Adipocyte (in vitro differentiated cells): ENCODE results near the gene TOP2B.

Source experiments
- DNase-seq: peaks from one replicate; pipeline ENCODE4 v3.0.0-alpha.2; 2015; ENCODE audit warnings: low read depth
- H3K27me3 ChIP-seq: replicated peaks from 2 replicates; pipeline ENCODE4 v1.7.0; 2013; ENCODE audit warnings: mild to moderate bottlenecking, low read length, moderate library complexity; ENCODE audit not compliant: control insufficient read depth, insufficient read depth
- H3K36me3 ChIP-seq: 2 replicates; pipeline ENCODE4 v1.7.0; 2013; ENCODE audit warnings: low read length, mild to moderate bottlenecking, moderate library complexity; ENCODE audit not compliant: control insufficient read depth, insufficient read depth, severe bottlenecking
- H3K4me1 ChIP-seq: 2 replicates; pipeline ENCODE4 v1.7.0; 2013; ENCODE audit warnings: mild to moderate bottlenecking, low read length, moderate library complexity; ENCODE audit not compliant: control insufficient read depth, insufficient read depth
- H3K4me3 ChIP-seq: 2 replicates; pipeline ENCODE4 v1.7.0; 2013; ENCODE audit warnings: mild to moderate bottlenecking, low read length, moderate library complexity
- H3K9ac ChIP-seq: 2 replicates; pipeline ENCODE4 v1.7.0; 2013; ENCODE audit warnings: mild to moderate bottlenecking, low read length, moderate library complexity
- H3K9me3 ChIP-seq: 2 replicates; pipeline ENCODE4 v1.7.0; 2013; ENCODE audit warnings: mild to moderate bottlenecking, low read length, moderate library complexity; ENCODE audit not compliant: control insufficient read depth

The TOP2B gene

GRCh38 chr3:25689226-25689625, 24.5 kb upstream of the TOP2B start:
- Histone ChIP-seq H3K9ac (no peak overlapping the region), H3K4me3 (no peak overlapping the region), H3K4me1 (peaks cover 7% of the 10 kb centered on the region), H3K9me3 (no peaks in the 10 kb centered on the region), H3K36me3 (no peaks in the 10 kb centered on the region), H3K27me3 (peaks cover 11% of the 10 kb centered on the region)
- no peak for DNase-seq

GRCh38 chr3:25687742-25688141, 23.0 kb upstream of the TOP2B start:
- H3K27me3 ChIP-seq: peaks cover 11% of the 10 kb centered on the region
- H3K36me3 ChIP-seq: no peaks in the 10 kb centered on the region
- no peak overlapping the region for H3K4me3 ChIP-seq
- no peak overlapping the region for H3K9ac ChIP-seq
- H3K4me1 ChIP-seq: peaks cover 7% of the 10 kb centered on the region
- no peak for DNase-seq
- no peaks in the 10 kb centered on the region for H3K9me3 ChIP-seq

- Histone ChIP-seq H3K9me3 (no peaks in the 10 kb centered on the region), H3K4me3 (no peak overlapping the region), H3K27me3 (peaks cover 9% of the 10 kb centered on the region), H3K4me1 (peaks cover 7% of the 10 kb centered on the region), H3K9ac (no peak overlapping the region), H3K36me3 (no peaks in the 10 kb centered on the region)
- no peak for DNase-seq
Measured at GRCh38 chr3:25686766-25687165, 22.1 kb upstream of the TOP2B start.

- DNase-seq: no peak
- Histone ChIP-seq H3K36me3 (no peaks in the 10 kb centered on the region), H3K9me3 (no peaks in the 10 kb centered on the region), H3K4me3 (no peak overlapping the region), H3K4me1 (peaks cover 7% of the 10 kb centered on the region), H3K27me3 (no peaks in the 10 kb centered on the region), H3K9ac (no peak overlapping the region)
Measured at GRCh38 chr3:25683882-25684281, 19.2 kb upstream of the TOP2B start.

- Histone ChIP-seq H3K36me3 (no peaks in the 10 kb centered on the region), H3K4me1 (peaks cover 12% of the 10 kb centered on the region), H3K4me3 (no peak overlapping the region), H3K9me3 (no peaks in the 10 kb centered on the region), H3K27me3 (no peaks in the 10 kb centered on the region), H3K9ac (no peak overlapping the region)
- DNase-seq: no peak
Measured at GRCh38 chr3:25683410-25683809, 18.7 kb upstream of the TOP2B start.

GRCh38 chr3:25679642-25680302, 15.1 kb upstream of the TOP2B start:
- no peaks in the 10 kb centered on the region for H3K27me3 ChIP-seq
- H3K36me3 ChIP-seq: no peaks in the 10 kb centered on the region
- no peak overlapping the region for H3K4me3 ChIP-seq
- no peaks in the 10 kb centered on the region for H3K9me3 ChIP-seq
- no peak for DNase-seq
- H3K9ac ChIP-seq: no peak overlapping the region
- peaks cover 5% of the 10 kb centered on the region for H3K4me1 ChIP-seq

- H3K4me1 ChIP-seq: peaks cover 5% of the 10 kb centered on the region
- H3K9me3 ChIP-seq: no peaks in the 10 kb centered on the region
- H3K9ac ChIP-seq: no peak overlapping the region
- no peaks in the 10 kb centered on the region for H3K27me3 ChIP-seq
- no peaks in the 10 kb centered on the region for H3K36me3 ChIP-seq
- no peak overlapping the region for H3K4me3 ChIP-seq
- no peak for DNase-seq
Measured at GRCh38 chr3:25679166-25679565, 14.5 kb upstream of the TOP2B start.

- H3K27me3 ChIP-seq: no peaks in the 10 kb centered on the region
- no peaks in the 10 kb centered on the region for H3K9me3 ChIP-seq
- no peak overlapping the region for H3K4me3 ChIP-seq
- peaks cover 5% of the 10 kb centered on the region for H3K4me1 ChIP-seq
- DNase-seq: no peak
- no peak overlapping the region for H3K9ac ChIP-seq
- H3K36me3 ChIP-seq: no peaks in the 10 kb centered on the region
Measured at GRCh38 chr3:25678581-25678980, 13.9 kb upstream of the TOP2B start.

GRCh38 chr3:25677121-25677520, 12.4 kb upstream of the TOP2B start:
- no peak overlapping the region for H3K9ac ChIP-seq
- no peaks in the 10 kb centered on the region for H3K36me3 ChIP-seq
- no peak for DNase-seq
- H3K4me1 ChIP-seq: peaks cover 5% of the 10 kb centered on the region
- H3K9me3 ChIP-seq: no peaks in the 10 kb centered on the region
- H3K27me3 ChIP-seq: no peaks in the 10 kb centered on the region
- no peak overlapping the region for H3K4me3 ChIP-seq

- H3K9ac ChIP-seq: no peak overlapping the region
- H3K9me3 ChIP-seq: no peaks in the 10 kb centered on the region
- no peaks in the 10 kb centered on the region for H3K36me3 ChIP-seq
- H3K27me3 ChIP-seq: no peaks in the 10 kb centered on the region
- H3K4me1 ChIP-seq: peaks cover 8% of the 10 kb centered on the region
- no peak for DNase-seq
- H3K4me3 ChIP-seq: no peak overlapping the region
Measured at GRCh38 chr3:25674670-25675069, 10.0 kb upstream of the TOP2B start.

GRCh38 chr3:25673738-25674298, 9.1 kb upstream of the TOP2B start:
- no peaks in the 10 kb centered on the region for H3K27me3 ChIP-seq
- H3K9ac ChIP-seq: no peak overlapping the region
- peaks cover 8% of the 10 kb centered on the region for H3K4me1 ChIP-seq
- H3K4me3 ChIP-seq: no peak overlapping the region
- no peaks in the 10 kb centered on the region for H3K9me3 ChIP-seq
- no peaks in the 10 kb centered on the region for H3K36me3 ChIP-seq
- DNase-seq: no peak
